Left hindlimb (tissue), 1 donor: ENCODE measurements around the gene P3H1.
"Not testable (repeated sequence)": the region's sequence is repeated elsewhere in the genome, so short reads cannot be mapped to it uniquely, and the experiment has no call there.

ENCODE experiments used
- DNase-seq: peaks from one replicate; pipeline ENCODE4 v3.0.0-alpha.2; 2018

Gene P3H1

DNA sequence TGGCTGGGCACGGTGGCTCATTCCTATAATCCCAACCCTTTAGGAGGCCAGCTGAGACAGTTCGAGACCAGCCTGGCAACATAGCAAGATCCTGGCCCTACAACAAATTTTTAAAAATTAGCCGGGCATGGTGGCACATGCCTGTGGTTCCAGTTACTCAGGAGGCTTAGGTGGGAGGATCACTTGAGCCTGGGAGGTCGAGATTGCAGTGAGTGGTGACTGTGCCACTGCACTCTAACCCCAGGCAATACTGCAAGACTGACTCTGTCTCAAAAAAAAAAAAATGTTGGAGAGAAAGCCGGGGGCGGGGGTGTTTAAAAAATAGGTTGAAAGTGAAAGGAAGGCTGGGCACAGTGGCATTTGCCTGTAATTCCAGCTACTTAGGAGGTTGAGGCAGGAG lies 43.3 kb downstream of the P3H1 start:
- DNase-seq: no peak

DNA sequence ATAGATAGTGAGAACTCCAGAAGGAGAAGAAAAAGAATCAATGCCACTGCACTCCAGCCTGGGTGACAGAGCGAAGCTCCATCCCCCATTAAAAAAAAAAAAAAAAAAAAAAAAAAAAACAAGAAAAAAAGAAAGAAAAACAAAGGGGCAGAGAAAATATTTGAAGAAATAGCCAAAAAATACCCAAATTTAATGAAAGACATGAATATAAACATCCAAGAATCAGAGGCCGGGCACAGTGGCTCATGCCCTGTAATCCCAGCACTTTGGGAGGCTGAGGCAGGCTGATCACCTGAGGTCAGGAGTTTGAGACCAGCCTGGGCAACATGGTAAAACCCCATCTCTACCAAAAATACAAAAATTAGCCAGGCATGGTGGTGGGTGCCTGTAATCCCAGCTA lies 44.4 kb downstream of the P3H1 start:
- DNase-seq: not testable (repeated sequence)

DNA sequence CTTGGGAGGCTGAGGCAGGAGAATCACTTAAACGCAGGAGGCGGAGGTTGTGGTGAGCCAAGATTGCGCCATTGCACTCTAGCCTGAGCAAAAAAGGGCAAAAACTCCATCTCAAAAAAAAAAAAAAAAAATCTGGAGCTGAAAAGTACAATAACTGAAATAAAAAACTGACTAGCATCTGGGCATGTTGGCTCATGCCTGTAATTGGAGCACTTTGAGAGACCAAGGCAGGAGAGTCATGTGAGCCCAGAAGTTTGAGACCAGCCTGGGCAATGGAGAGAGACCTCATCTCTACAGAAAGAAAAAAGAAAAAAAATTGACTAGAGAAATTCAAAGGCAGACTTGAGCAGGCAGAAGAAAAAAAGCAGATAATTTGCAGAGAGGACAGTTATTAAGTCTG lies 44.9 kb downstream of the P3H1 start:
- no peak for DNase-seq

DNA sequence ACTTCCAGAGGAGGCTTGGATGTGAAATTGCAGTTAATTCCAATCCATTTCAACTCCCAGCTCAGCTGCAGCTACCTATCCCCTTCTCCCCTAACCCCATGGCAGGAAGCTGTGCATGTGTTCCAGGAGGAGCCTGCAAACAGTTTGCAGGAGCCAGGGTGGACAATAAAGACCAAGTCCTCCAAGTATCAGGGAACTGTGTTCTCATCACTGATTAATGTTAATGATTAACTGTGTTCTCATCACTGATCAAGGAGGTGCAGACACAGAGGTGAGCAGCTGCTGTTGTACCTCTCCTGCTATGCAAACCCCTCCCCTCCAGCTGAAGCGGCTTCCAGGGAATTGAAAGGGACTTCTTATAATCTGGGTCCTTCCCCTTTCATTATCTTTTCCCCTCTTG lies 46.0 kb downstream of the P3H1 start:
- DNase-seq: no peak

DNA sequence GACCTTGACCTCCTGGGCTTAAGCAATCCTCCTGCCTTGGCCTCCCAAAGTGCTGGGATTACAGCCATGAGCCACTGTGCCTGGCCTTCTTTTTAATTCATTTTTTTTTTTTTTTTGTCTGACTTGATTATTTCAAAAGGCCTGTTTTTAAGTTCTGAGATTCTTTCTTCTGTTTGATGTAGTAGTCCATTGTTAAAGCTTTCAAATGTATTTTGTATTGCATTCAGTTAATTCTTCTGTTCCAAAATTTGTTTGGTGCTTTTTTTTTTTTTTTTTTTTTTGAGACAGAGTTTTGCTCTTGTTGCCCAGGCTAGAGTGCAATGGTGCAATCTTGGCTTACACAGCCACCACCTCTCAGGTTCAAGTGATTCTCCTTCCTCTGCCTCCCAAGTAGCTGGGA lies 52.4 kb downstream of the P3H1 start:
- DNase-seq: not testable (repeated sequence)

DNA sequence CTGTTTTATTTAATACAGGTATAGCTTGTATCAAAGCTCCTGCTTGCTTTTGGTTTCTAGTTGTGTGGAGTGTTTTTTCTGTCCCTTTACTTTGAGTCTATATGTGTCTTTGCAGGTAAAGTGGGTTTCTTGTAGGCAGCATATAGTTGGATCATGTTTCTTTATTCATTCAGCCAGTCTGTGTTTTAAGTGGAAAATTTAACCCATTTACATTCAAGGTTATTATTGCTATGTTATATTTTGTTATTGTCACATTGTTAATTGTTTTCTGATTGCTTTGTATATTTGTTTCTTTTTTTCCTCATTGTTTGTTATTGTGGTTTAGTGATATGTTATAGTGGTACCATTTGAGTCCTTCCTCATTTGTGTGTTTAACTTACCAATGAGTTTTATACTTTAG lies 53.5 kb downstream of the P3H1 start:
- DNase-seq: no peak

DNA sequence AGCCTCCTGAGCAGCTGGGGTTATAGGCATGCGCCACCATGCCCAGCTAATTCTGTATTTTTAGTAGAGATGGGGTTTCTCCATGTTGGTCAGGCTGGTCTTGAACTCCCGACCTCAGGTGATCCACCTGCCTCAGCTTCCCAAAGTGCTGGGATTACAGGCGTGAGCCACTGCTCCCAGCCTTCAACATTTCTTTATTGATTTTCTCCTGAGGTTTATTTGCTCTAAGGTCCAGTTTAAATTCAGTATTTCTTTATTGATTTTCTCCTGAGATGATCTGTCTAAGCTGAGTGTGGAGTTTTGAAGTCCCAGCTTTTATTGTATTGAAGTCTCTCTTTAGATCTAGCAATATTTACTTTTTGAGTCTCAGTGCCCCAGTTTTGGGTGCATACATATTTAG lies 54.0 kb downstream of the P3H1 start:
- DNase-seq: not testable (repeated sequence)

DNA sequence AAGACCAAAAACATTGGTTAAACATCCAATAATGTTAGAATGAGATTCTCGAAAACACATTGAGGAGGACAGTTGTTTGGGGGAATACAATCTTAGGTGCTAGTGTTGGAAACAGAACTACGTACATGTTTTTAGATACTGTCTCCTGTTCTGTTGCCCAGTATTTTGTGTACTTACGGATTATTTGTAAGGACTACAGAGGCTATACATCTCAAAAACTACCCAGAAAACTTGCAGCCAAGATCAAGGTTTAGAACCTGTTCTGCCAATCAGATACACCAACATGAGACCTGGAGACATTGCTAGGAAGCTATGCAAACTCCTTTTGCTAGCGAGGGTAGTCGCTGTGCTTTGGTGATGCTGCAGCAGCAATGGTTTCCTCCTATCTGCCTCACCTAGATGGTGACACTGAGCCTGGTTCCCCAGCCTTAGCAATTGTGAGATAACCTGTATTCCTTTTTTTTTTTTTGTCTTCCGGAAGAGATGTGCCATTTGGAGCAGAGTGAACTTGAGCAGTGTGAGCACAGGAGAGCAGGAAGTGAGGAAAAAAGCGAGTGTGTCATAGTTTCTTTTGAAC lies 62.9 kb downstream of the P3H1 start:
- no peak for DNase-seq

DNA sequence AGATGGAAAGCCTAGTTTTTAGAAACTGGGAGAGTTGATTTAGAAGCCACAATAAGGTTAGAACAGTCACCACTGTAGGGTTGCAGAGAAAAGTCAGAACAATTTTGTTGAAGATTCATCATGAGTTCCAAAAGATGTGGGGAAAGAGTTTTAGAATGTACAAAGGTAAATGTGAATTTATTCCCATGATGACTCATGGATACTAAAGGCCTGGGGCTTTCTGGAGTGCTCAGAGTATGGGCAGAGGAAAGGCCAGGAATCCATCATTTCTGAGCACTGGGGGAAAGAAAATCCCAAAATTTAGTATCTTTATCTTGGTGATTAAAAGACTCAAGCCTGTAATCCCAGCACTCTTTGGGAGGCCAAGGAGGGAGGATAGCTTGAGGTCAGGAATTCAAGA lies 66.8 kb downstream of the P3H1 start:
- no peak for DNase-seq

DNA sequence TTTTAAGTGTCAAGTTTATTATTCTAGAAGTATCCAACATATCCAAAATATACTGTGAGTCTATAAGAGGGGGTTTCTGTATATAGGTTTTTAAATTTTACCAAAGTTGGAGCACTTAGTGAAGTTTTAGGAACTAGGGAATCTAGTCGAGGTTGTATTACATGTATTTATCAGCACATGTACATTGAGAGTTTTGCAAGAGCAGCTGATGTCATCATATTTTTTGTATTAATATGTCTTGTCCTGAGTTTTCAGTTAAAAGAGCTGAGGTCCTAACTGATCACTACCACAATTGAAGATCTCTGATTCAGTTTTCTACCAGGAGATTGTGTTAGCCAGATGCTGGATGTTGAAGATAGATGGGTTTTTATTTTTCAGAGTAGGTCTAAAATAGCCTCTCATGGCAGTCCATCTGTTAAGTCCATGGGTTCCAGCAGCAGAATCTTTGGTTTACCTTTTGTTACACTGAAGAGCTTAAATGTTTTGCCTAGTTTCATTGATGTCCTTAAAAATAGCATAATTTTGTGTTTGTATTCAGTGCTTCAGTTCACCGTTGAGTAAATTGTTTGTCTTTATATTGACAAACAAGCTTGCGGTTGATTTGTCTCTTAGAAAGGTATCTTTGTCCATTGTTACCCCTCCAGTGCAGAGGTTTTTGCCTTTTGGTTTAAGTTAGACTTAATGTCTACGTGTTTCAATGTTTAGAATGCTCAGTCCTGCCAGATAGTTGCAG lies 68.6 kb downstream of the P3H1 start:
- DNase-seq: no peak
